Measurements from ENCODE around the gene ERCC1.

DNA sequence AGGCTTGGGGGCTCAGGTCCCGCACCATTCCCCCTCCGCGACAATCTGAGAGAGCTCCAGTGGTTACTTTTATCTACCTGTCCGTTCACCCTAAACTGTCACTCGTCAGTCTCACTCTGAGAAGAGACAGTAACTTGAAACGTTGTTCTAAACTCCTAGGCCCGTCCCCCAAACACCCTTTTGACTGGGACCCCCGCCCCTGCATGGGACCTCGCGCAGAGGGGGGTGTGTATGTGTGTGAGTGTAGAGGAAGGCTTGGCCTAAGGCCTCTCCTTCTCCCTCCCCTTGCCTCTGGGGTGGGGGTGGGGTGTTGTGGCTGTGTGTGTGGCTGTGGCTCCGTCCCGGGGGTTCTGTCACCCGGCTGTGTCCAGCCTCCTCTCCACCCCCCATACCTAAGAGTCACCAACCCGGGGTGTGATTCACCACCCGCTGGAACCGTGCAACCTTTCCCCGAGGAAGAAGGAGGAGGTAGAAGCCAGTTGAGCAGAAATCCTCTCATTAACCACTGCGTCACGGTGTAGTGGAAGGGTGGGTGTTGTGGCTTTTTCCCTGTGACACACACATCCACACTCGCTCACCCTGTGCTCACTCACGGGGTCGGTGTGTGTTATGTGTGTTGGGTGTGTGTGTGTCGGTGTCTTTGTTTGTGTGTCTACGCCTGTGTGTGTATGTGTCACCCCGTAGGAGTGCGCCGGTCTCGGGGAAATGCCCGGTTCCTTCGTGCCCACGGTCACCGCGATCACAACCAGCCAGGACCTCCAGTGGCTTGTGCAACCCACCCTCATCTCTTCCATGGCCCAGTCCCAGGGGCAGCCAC lies 46.4 kb upstream of the ERCC1 start:
- TF ChIP-seq, protein P1, sequence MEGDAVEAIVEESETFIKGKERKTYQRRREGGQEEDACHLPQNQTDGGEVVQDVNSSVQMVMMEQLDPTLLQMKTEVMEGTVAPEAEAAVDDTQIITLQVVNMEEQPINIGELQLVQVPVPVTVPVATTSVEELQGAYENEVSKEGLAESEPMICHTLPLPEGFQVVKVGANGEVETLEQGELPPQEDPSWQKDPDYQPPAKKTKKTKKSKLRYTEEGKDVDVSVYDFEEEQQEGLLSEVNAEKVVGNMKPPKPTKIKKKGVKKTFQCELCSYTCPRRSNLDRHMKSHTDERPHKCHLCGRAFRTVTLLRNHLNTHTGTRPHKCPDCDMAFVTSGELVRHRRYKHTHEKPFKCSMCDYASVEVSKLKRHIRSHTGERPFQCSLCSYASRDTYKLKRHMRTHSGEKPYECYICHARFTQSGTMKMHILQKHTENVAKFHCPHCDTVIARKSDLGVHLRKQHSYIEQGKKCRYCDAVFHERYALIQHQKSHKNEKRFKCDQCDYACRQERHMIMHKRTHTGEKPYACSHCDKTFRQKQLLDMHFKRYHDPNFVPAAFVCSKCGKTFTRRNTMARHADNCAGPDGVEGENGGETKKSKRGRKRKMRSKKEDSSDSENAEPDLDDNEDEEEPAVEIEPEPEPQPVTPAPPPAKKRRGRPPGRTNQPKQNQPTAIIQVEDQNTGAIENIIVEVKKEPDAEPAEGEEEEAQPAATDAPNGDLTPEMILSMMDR (IDR thresholded peaks at IDR 0.05), result no peak
- no peak for TF ChIP-seq POLR2A (IDR thresholded peaks at IDR 0.05)

All from adrenal gland (tissue), 5 donors.